GM18502 (cell line): Measurements from ENCODE around the gene AMOT.

Experiments
- ATAC-seq: cut with Tn5 transposase; IDR thresholded peaks from one replicate; pipeline ENCODE4 v1.9.1; 2021; ENCODE audit warnings: mild to moderate bottlenecking; ENCODE audit not compliant: unreplicated experiment, poor library complexity

AMOT gene

DNA sequence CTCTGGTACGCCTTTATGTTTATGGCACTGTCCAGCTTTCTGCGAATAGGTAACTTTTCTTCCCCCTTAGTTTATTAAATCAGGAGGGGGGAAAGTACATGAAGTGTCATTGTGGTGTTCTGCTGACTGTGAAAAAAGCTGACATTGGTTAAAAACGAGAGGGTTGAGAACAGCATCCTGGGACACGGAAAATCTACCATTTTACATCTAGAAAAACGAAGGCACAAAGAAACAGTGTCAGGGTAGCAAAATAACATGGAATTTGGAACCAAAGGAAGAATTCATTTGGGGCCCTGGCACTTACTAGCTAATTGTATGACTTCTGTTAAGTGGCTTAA, 1.2 kb upstream of the AMOT start:
- ATAC-seq, result no peak

DNA sequence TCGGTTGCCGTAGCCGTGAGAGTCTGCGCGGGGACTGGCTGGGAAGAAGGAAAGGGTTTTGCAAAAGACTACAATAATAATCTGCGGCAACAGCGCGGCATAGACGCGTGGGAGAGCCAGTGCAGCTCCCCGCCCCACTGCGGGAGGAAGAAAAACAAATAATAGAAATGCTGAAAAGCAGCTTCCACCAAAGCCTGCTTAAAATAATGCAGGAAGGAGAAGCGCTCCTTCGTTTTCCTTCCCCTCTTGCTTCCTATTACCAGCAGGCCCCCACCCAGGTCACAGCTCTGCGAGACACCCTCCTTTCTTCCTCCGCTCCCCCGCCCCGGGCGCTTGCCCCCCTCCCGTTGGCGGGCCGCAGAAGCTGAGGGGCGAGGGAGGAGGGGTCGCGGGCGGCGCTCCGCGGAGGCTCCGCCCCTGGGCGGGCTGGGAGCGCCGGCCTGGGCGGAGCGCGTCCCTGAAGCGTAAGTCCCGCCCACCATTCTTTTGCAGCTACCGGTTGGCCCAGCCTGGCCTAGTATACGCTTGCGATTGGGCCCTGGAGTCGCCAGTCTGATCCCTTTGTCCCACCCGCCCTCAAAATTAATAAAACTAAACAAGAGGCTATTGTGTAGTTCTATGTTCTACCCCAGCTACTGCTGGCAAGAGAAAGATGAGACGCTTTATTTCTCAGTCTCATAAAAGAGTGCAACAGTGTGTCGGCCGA, 636 bp upstream of the AMOT start:
- peak; percentile 92 for ATAC-seq

DNA sequence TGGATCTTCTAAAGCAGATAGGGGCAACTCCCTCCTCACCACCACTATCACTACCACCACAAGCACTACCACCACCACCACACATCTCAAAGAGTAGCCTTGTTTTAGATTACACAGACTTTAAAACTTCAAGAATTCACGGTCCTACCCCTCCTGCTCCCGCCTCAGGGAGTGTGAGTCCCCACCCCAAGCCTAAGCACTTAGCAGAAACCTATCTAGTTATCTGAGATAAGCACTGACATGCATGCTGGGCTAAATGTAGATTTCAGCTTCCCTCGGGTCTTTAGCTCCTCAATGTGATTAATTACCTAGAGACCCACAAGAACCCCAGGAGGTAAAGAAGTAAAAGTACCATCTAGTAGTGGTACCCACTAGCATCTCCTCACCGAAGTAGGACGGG, 775 bp downstream of the AMOT start:
- no peak for ATAC-seq

DNA sequence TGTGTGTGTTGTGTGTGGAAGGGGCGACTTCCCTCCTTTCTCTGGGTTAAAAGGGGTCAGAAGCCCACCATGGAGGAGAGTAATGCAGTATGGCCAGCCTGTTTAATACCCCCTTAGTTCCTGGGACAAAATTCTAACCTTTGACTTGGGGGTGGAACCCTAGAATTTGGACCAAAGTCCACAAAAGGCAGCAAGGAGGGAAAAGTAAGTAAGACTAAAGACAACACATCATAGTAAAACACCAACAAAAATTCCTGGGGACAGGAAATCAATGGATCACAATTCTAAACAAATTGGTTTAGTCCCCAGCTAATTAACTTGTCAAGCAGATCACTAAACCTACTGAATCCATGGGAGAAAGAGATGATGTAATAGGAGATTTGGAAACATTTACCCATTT, 3.1 kb downstream of the AMOT start:
- ATAC-seq, result no peak

DNA sequence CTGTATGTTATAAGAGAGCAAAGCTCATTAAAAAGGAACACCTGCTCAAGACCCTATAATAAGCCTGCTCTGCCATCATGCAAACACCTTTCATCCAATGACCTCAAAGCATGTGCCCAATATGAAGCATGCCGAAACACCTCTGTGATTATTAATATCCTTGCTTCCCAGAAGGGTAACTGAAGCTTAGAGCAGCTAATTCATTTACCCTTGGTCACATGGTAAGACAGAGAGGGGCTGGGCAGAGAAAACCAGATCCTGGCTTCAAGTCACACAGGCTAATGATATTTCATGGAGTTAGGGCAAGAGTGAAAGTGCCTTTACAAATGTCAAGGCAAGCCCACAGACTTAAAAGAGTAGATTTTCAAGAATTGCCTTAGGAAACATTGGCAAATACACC, 5.6 kb downstream of the AMOT start:
- no peak for ATAC-seq

DNA sequence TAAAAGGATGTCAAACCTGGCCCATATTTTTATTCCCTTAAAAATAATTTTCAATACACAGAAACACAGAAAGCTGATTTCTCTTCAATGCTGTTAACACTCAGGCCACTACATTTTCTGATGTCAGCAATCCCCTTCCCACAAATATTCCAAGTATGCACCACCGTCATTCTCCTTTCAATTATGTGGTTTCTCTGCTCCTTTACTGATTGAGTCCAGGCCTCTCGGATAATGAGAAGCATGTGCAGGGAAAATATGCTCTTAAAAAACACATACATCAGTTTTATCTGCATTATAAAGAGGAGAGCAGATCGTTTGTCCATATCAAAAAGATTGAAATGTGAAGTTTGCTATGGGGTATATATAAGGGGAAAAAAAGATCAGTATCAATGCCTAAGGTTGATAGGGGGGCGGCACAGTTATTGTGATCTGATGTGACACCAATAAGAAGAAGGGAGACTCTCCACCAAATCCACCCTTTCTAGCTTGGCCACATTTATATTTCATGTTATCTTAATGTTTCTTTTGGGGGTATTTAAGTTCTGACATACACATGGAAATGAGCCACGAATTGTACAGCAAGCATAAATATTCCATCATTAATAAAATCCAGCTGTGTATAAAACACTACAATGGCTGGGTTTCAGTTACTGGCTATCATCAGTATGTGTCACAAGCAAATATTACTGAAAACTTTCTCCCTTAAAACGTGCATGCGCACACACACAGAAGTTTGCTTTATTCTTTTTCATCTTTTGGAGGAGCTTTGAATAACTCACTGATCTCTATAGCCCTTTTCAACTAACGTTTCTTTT, 6.4 kb downstream of the AMOT start:
- no peak for ATAC-seq

DNA sequence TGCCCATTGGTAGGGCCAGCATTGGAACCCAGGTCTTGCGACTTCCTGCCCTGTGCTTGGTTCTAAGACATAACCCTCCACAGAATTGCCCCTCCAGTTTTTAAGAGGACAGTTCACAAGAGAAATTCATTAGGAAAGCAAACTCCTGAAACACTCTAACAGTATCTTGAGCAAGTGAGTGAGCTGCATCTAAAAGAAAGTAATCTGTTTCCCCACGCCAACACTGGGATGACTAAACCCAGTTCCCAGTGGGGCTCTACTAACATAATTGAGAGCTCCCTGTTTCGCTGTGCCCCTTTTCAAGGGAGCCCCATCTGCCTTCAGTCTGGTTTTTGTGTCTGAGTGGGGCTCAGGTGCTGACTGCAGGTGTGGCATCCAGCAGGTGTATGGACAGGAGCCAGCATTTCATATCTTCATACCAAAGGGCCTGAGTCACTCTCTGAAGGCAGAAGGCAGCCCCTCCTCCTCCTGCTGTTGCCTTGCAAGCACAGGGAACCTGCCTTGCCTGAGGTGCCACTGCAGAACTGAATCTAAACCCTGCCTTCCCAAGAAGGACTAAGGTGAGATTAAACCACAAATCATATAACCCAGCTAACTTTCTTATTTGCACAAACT, 8.0 kb downstream of the AMOT start:
- no peak for ATAC-seq

DNA sequence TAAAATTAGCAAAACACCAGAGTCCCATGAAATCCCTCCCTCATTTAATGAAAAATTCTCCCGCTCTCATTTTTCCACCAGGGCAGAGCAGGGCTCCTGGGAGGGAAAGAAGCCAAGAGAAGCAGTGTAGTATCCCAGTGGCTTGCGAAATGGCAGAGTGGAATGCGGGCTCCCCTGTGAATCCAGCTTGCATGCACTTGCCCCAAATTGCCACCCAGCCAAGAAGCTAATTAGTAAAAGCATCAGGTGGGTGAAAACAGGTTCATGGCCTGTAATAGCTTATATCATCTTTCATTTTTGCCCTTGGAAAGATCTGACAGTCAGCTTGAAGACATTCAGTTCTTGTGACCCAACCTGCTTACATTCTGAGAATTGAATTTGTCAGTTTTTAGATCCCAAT, 10.1 kb downstream of the AMOT start:
- ATAC-seq, result no peak

DNA sequence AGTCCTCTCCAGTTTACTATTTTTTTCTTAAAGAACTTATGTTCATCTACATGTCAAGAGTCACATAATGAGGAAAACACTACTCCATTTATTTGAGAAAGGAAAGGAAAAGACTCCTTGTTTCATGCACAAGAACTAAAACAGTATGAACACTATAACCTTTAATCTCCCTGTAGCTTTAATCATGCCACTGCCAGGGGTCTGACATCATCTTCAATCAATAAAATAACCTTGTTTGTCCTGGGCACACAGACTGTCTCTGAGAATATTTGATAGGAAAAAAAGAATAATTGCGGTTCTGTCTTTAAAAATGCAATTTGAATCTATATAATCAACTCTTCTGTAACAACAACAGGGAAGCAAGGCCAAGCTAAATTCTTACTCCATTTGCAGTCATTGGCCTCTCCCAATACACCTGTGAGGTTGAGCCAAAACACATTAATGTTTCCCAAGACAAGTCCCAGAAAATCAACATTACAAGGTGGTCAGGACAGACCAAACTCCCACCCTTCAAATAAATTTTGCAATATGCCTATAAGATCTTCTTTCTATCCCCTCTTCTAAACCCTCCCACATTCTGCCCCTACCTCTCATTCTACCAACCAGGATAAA, 13.2 kb downstream of the AMOT start:
- no peak for ATAC-seq

DNA sequence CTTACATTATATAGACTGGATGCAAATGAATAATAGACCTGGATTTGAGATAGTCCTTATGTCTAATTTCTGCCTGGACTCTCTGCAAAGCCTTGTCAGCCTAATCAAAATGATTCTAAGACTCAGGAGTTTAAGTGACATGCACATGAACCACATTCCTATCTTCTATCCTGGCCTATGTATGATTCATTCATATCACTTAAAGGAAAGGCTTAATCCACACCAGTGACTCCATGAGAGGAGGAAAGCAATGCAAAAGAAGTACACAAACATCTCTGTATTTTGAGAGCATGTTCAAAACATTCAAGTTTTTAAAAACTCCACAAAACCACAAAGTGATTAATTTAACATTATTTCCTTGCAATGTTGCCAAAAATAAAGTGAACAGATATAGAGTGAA, 14.6 kb downstream of the AMOT start:
- ATAC-seq, result no peak

DNA sequence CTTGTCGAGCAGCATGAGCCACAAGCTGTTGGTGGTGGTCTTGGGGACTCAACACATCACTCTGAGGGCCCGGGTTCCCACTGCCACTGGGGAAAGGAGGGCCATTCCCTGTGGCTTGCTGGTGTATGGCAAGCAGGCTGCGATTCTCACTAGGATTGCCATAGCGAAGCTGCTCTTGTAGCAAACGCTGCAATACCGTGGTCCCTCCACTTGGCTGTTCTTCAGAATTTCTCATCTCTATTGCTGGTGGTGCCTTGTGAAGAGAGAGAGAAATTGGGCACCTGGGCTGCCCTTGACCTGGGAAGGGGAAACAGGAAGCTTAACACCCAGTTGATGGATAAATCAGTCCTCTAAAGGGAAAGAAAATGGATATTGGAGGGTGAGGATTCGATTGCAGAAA, 17.7 kb downstream of the AMOT start:
- no peak for ATAC-seq

DNA sequence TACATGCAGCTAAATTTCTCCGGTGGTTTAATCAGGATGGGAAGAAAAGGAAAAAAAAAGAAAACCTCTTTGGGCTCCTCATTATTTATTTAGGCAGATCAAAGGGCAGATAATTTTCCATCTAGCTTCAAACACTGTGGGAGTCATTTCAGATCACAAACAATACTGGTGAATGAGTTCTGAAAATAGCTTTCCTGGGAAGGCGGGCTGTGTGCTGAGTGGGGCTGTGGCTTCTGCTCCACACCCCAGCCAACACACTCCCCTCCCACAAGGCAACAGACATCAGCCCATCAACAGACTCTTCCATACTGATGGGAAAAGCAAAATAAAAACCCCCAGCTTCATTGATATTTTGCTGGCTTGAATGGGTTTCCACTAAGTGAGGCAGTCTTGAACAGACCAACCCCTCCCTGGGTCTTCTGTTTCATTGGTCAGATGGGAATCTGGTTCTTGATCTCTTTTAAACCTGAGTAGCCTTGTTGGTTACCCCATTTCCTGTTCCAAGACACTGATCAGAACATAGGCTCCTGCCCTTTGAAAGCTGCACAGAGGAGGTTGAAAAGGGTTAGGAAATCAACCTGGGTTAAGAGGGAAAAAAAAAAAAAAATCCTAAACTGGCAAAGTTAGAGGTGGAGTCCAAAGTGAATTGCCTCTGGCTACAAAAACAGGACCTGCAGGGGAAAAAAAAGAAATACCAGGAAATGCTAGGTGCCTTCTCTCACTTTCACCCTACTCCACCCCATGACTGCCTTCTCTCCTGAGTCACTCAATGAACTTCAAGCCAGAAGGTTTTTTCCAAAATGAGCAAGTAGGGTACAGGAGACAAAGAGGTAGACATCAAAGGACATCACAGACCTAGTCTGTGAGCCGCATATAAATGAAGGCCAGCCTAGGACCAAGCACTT, 20.0 kb downstream of the AMOT start:
- ATAC-seq, result no peak

DNA sequence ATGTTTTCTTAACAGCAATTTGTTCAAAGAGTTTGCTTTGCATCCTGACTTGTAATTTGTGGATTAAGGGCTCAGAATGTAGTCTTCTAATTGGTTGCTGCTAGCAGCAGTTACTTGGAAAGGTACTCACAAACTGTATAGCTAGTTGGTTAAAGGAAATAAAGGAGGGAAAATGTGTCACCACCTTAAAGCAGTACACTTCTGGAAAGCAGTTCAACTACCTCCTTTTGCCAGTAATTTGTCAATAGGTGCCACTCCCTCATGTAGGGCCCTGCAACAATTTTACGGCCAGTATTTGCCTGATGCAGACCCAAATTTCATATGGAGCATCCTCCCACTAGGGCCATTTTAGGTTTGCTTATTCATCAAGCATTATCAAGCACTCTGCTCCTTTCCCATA, 20.8 kb downstream of the AMOT start:
- ATAC-seq, result no peak

DNA sequence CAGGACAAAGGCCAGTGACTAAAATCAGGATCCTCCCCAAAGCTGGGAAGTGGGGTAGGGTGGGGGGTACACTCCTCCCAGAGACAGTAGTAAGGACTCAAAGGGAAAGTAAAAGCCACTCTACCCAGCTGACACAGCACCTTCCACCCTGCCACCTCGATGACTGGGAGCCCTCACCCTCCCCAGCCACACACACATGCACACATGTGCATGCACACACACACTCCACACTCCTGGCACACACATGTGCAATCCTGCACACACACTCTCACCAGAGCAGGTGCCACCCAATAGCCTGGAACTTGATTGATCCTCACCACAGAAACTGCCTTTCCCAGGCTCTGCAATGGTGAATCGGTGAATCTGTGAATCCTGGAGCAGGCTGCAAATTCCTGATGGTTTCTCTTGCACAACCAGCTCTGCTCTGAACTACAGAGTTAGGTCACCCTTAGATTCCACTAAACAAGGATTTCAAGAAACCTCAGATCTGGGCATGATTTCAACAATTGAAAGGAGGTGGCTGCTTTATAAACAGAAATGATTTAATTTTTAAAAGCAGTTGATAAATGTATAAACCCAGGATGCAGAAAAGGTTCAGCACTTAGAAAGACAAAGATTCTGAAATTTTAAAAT, 21.5 kb downstream of the AMOT start:
- no peak for ATAC-seq

DNA sequence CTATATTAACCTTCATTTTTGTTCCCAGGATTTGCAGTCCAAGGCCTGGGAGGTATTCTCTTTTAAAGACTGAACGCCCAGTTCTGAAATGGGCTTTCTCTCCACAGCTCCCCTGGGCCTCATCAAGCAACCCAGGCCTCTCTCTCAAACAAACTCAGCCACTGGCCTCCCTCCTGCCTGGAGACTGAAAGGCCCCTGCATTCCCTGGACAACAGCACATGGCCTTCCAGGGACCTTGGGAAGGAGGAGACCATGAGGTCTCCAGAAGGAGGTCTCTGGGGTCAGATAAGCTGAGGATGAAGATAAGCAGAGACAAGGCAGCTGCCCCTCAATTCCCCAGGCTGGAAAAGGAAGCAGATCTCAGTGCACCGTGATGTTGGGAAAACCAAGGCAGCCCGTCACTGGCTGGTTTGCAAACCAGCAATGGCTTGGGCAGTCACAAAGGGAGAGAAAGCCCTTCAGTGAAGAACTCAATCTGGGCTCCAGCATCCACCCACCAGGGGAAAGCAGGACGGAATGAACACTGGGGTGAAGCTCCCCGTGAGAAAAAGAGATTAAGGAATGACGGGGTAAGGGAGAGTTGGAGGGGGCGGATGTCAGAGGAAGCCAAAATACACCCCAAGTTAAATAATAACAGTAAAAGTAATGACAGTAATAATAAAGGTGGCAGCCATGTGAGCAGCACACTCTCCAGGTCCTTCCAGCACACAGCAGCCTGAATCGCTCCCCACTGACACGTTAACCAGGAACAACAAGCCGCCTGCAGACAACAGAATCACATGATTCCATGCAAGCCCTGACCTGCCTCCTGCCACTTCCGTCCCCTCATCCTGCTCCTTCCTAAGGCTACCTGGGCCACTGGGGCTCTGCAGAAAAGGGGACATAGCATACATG, 22.3 kb downstream of the AMOT start:
- ATAC-seq, result no peak

DNA sequence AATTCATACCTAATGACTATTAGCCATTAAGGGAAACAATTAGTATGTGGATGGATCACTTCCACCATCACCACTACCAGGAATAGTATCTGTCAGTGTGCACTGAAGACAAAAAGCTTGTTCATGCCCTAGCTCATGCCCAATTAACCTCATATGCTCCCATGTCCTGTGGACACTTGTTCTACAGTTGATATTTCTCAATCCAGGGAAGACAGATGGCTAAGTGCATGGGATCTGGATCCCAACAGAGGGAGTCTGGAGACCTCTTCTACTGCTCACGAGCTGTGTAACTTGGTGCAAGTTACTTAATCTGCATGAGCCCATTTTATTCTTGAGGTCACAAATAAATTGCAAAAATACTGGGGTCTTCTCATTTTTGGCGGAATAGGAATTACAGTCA, 23.7 kb downstream of the AMOT start:
- ATAC-seq, result no peak

DNA sequence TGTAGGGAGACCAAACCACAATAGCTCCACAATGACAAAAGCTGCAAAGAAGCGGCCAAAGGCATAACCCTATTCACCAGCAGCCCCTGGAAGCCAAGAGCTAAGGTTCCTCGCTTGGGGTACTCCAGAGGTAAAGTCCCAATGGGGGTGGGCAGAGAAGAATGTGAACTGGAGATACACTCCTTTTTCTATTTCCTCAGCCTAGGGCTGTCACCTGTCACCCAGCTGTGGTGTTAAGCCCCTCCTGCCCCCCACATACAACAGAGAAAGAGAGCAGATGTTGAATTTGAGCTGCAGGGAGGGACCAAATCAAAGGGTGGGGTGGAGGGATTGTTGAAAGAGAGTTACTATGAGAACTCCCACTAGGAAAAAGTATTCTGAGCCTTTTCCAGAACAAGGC, 26.1 kb downstream of the AMOT start:
- ATAC-seq, result no peak

DNA sequence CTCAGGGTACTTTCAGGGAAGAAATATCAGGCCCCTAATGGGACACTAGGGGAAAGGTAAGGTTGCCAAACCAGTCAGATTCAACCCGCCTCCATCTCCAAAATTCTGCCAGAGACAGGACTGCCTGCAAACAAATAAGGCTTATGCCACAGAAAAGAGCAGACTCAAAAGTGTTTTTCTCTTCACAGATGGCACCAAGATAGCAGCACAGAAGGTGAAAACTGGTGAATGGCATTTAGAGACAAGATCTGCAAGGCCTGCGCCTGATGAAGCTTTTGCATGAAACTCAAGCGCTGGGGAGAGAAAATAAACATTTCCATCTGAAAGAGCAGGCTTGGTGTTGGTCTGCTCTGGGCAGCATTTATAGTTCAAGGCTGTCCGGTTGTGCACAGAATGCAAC, 27.9 kb downstream of the AMOT start:
- no peak for ATAC-seq

DNA sequence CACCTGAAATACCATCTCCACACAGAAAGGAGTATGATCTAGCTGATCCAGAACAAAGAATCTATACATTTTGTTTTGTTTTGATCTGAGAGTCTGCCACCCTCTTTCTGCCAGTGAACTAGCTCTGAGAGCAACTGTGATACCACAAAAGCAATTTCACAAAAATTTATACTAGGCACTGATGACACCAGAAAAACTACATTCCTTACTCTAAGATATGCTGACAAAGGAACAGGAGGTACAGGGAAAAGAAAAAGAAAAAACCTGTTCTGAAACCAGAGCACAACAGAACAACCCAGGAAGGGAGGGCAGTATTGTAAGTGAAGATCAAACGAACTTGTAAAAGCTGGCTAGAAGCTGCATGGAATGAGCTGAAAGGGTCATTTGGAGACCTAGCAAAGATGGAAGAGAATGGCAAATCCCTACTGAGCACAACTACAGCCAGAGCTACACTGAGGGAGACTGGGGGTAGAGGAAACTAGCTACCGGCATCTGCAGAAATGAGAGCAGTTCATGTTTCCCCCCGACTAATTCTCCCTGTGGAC, 31.9 kb downstream of the AMOT start:
- no peak for ATAC-seq
